GM12874 (cell line): Measurements from ENCODE around the gene CAMTA1.

ENCODE experiments used
- TF ChIP-seq, protein P1 (sequence below): IDR thresholded peaks from 2 replicates; pipeline ENCODE4 v1.5.1; 2011; ENCODE audit warnings: low read depth, mild to moderate bottlenecking, control low read depth, low read length, moderate library complexity; ENCODE audit not compliant: insufficient read depth

Gene CAMTA1

DNA sequence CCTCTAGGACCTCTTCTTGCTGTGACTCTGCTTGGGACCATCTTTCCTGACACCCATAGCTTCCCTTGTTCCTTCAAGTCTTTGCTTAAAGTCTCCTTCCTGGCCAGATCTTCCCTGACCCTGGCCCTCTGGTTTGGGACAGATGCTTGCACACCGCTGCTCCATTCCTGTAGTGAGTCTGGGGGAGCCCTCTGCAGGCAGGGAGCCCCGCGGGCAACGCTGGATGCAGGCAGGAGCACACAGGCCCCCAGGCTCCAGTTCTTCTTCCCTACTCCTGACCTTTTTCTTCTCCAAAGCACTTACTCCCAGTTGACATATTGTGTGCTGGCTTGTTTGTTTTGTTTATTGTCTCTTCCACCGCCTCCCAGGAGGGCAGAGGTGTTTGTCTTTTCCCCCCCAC lies 413.4 kb downstream of the CAMTA1 start:
- TF ChIP-seq, protein P1, sequence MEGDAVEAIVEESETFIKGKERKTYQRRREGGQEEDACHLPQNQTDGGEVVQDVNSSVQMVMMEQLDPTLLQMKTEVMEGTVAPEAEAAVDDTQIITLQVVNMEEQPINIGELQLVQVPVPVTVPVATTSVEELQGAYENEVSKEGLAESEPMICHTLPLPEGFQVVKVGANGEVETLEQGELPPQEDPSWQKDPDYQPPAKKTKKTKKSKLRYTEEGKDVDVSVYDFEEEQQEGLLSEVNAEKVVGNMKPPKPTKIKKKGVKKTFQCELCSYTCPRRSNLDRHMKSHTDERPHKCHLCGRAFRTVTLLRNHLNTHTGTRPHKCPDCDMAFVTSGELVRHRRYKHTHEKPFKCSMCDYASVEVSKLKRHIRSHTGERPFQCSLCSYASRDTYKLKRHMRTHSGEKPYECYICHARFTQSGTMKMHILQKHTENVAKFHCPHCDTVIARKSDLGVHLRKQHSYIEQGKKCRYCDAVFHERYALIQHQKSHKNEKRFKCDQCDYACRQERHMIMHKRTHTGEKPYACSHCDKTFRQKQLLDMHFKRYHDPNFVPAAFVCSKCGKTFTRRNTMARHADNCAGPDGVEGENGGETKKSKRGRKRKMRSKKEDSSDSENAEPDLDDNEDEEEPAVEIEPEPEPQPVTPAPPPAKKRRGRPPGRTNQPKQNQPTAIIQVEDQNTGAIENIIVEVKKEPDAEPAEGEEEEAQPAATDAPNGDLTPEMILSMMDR: no peak

DNA sequence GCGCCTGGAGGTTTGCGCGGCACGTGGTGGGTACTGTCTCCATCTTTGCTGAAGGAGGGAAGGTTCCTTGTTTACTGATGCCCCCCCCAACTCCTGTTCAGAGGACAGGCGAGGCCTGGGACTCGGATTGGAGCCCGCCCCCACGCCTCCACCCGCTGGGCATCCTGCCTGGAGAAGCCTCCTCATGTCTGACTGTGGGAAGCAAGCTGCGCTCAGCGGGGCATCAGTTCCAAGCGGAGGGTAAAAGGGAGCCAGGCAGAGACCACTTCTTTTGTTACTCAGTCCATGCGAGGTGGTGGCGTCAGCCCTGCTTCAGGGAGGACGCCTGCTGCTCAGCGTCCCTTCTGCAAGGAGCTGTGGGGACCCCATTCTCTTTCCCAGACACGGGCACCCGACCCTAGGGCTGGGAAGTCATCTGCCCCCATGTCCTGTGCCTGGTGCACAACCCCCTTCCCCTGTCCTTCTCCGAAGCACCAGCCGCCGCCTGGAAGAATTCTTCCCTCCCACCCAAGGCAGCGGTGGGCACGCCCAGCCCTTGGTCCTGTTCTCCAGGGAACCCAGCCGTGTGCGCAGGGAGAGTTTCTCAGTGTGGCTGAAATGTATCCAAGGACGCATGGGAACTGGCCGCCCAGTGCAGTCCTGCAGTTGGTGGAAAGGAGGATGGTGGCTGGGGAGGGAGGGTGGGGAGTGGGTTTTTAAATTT lies 414.0 kb downstream of the CAMTA1 start:
- TF ChIP-seq, protein P1: no peak

DNA sequence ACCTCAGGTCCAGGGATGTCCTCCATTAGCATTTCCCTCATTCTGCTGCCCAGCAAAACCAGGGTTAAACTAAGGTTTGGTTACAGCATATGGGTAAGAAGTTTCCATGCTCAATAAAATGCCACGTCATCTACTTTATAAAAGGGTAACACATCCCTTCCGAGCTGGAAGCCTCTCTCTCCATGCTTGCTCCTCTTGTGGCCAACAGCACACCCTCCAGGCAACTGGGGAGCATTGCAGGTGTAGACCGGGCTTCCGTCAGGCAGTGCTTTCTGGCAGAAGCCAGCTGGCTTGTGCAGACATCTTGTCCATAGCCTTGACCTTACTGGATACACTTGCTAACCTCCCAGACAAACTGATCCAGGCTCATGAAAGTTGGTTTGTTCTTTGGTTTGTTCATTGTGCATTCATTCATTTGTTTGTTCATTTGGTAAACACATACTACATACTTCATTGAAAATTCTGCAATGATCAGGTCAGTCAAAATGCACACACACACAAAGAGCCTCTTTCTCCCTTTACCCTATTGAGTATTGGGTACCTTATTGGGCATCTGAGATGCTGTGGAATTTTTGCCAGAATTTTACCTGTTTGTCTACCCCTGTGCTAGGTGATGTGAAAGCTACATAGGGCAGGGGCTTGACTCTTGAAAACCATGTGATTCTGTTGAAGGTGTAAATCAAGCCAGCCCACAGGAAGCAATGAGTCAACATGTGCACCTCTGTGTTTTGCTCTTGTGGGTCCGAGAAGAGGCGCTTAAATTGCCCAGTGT lies 422.8 kb downstream of the CAMTA1 start:
- TF ChIP-seq, protein P1: peak; percentile 68

DNA sequence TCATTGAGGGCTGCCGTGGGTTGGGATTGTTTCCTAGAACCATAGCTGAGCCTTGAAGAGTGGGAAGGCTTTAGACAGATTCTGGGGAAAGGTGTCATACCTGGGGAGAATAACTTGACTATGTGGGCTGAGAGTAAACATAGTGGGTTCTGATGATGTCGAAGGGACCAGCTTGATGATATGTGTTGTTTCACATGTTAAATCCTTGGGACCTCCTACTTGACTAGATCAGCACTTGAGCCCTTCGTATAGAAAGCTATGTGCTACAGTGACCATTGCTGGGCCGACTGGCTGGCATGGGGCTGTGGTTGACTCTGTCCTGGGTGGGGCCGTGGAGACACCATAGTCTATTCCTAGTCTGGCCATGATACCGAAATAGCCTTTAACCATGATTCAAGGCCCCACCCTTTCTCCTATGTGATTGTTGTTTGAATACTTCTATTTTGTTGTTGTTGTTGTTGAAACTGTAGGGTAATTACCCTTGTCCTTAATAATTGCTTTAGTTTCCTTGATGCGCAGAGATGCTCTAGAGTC lies 423.5 kb downstream of the CAMTA1 start:
- TF ChIP-seq, protein P1: no peak

DNA sequence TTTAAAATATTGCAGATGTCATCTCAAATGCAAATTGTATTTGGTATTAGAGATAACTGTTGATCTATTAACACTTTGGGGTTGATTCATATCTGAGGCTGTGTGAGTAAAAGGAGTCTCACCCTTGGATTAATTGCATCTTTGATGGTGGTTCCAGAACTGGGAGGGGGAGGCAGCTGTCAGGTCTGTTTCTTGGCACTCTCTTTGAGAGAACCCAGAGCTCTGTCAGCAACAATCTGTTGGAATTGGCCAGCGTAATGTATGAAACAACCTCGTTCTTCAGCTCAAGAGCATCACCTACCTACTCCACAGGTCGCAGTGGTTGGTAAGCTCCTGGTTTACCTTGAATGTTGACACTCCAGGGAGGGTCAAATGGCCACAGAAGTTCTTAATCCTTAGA lies 424.1 kb downstream of the CAMTA1 start:
- TF ChIP-seq, protein P1: no peak

DNA sequence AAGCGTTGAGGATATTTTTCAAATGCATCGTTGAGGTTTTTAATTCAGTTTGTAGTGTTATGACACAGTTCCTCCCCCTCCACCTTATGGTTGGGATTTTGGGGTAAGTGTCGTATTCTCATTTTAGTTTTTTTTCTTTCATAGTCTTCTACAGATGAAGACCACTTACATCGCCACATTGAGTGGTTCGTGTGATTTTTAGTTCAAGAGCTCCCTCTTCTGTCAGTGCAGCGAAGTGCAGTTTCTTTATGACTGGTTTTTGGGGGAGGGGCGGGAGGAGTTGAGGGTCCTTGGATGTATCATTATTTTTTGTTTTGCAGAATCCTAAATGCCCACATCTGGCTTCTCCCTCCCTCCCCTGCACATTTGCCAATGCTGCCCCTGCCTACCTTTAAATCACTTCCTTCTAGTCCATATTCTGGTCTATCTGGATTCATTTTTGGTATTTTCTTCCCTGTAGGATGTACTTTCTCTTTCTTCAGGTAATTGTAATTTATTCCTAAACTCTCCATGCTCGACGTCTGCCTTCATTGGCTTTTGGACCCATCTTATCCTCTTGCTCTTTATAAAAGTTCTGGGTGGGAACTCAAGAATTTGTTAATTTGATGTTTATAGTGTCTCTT lies 433.1 kb downstream of the CAMTA1 start:
- TF ChIP-seq, protein P1: peak; percentile 52

DNA sequence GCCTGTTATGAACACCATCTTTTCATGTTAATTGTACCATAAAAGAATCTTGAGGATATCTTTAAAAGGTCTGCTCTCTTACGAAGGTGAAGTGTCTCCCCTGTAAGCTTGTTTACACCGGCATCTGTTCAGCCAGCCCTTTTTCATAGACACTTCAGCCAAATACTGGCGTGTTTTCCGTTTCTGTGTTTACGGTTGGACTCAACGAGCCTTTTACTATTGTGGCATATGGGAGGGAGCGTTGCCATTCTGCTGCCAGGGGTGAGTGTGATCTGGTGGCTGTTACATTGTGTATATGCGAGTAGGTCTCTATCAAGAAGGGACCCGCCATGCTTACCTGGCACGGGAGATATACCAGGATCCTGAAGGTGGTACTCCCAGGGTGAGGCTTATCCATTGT lies 433.8 kb downstream of the CAMTA1 start:
- TF ChIP-seq, protein P1: no peak
